GM23248 (cell line): ENCODE measurements around the gene TJP3. TPM values are rescaled to one million over a fixed set of nuclear protein-coding genes. Genes with fewer than 3 reads are reported as not detected.

Experiments
- DNase-seq: peaks from one replicate; pipeline ENCODE4 v3.0.0-alpha.2; 2015
- H2AFZ ChIP-seq: fragments of 200-600 bp; sonication (generic); 2 replicates; pipeline ENCODE4 v1.6.1; 2016; ENCODE audit warnings: antibody characterized with exemption
- H3F3A ChIP-seq: fragments of 200-600 bp; sonication (generic); 2 replicates; pipeline ENCODE4 v1.6.1; 2016; ENCODE audit warnings: mild to moderate bottlenecking, antibody characterized with exemption, mixed run types; ENCODE audit not compliant: insufficient read depth
- H3K27ac ChIP-seq: fragments of 200-600 bp; sonication (generic); 2 replicates; pipeline ENCODE4 v1.5.1; 2016; ENCODE audit warnings: mild to moderate bottlenecking
- H3K27me3 ChIP-seq: fragments of 200-600 bp; sonication (generic); replicated peaks from 2 replicates; pipeline ENCODE4 v1.6.1; 2016; ENCODE audit warnings: mild to moderate bottlenecking; ENCODE audit not compliant: insufficient read depth
- H3K36me3 ChIP-seq: fragments of 200-600 bp; sonication (generic); 2 replicates; pipeline ENCODE4 v1.6.1; 2016; ENCODE audit warnings: low read depth, mild to moderate bottlenecking
- H3K4me1 ChIP-seq: fragments of 200-600 bp; sonication (generic); 2 replicates; pipeline ENCODE4 v1.6.1; 2016; ENCODE audit warnings: mild to moderate bottlenecking; ENCODE audit not compliant: insufficient read depth
- H3K4me2 ChIP-seq: fragments of 200-600 bp; sonication (generic); one replicate; pipeline ENCODE4 v1.6.1; 2016; ENCODE audit warnings: mild to moderate bottlenecking; ENCODE audit not compliant: unreplicated experiment
- H3K4me3 ChIP-seq: fragments of 200-600 bp; sonication (generic); 2 replicates; pipeline ENCODE4 v1.5.1; 2016; ENCODE audit warnings: mild to moderate bottlenecking
- H3K79me2 ChIP-seq: fragments of 200-600 bp; sonication (generic); 2 replicates; pipeline ENCODE4 v1.6.1; 2016; ENCODE audit warnings: mild to moderate bottlenecking; ENCODE audit not compliant: insufficient read depth
- H3K9ac ChIP-seq: fragments of 200-600 bp; sonication (generic); 2 replicates; pipeline ENCODE4 v1.6.1; 2016; ENCODE audit warnings: mild to moderate bottlenecking
- H3K9me2 ChIP-seq: fragments of 200-600 bp; sonication (generic); 2 replicates; pipeline ENCODE4 v1.6.1; 2016; ENCODE audit warnings: mixed run types, mild to moderate bottlenecking, moderate library complexity; ENCODE audit not compliant: insufficient read depth
- H3K9me3 ChIP-seq: fragments of 200-600 bp; sonication (generic); one replicate; pipeline ENCODE4 v1.6.1; 2017; ENCODE audit warnings: low read depth
- H4K20me1 ChIP-seq: fragments of 200-600 bp; sonication (generic); 2 replicates; pipeline ENCODE4 v1.6.0; 2016; ENCODE audit not compliant: insufficient read depth
- EZH2 ChIP-seq: fragments of 200-600 bp; sonication (generic); IDR thresholded peaks from 2 replicates; pipeline ENCODE4 v1.6.1; 2018; ENCODE audit warnings: antibody characterized with exemption, mild to moderate bottlenecking; ENCODE audit not compliant: insufficient read depth, poor library complexity, severe bottlenecking
- EZH2phosphoT487 ChIP-seq: fragments of 200-600 bp; sonication (generic); IDR thresholded peaks from 2 replicates; pipeline ENCODE4 v1.6.1; 2018; ENCODE audit warnings: antibody characterized with exemption, moderate library complexity, mild to moderate bottlenecking, low read depth; ENCODE audit not compliant: insufficient read depth
- WGBS, 2 experiments: methylation state at CpG; one replicate each; pipeline ENCODE4 v1.1.6; 2015 to 2017; ENCODE audit warnings: low lambda C conversion rate in 2 of 2, low coverage in 1 of 2; ENCODE audit errors: missing lambda C conversion rate in 2 of 2; 5-methylcytosine and 5-hydroxymethylcytosine counted together
- in situ Hi-C: fragments of 300-500 bp; cut with MboI; formaldehyde crosslinking; loops from 2 replicates; pipeline ENCODE4 v1.15.0; 2020
- polyA plus RNA-seq: library from polyadenylated mRNA; unstranded; fragments of >200 nt; fragmentation: Nextera tagmentation; extraction: Ambion mirVana; gene quantifications from 2 replicates; pipeline ENCODE4 v1.2.1, GENCODE V29; 2016
- total RNA-seq: library from RNA; depleted of rRNA; stranded (reverse); fragments of >200 nt; shearing (Covaris generic); gene quantifications from 2 replicates; pipeline ENCODE4 v1.2.3, GENCODE V29; 2014

Gene TJP3
- total and polyA plus RNA-seq, 2 experiments from 2014 or later, result not detected

GRCh38 chr19:3679581-3679980 is 28.6 kb upstream of the TJP3 start:
- Histone ChIP-seq H3K4me2 (no peak overlapping the region), H3K27me3 (no peaks in the 10 kb centered on the region), H3K36me3 (peaks cover 6% of the 10 kb centered on the region; the same call in 1 of the 2 replicates), H3K9me2 (no peaks in the 10 kb centered on the region), H3F3A (no peaks in the 10 kb centered on the region), H3K27ac (no peak overlapping the region), H3K4me3 (no peak overlapping the region), H2AFZ (no peak overlapping the region), H3K9ac (no peak overlapping the region), H3K79me2 (peaks cover 68% of the 10 kb centered on the region), H3K4me1 (no peaks in the 10 kb centered on the region), H4K20me1 (no peaks in the 10 kb centered on the region), H3K9me3 (no peaks in the 10 kb centered on the region)
- TF ChIP-seq EZH2phosphoT487 (no peak), EZH2 (no peak)
- in situ Hi-C loops, result no loop called here
- DNase-seq, result no peak
- 93 to 98% methylated on average over 13 of the region's 13 CpGs for WGBS, 2 experiments

GRCh38 chr19:3680939-3681338 is 27.2 kb upstream of the TJP3 start:
- Histone ChIP-seq H3K4me2 (no peak overlapping the region), H3F3A (no peaks in the 10 kb centered on the region), H3K9me2 (no peaks in the 10 kb centered on the region), H3K27ac (no peak overlapping the region), H3K4me3 (no peak overlapping the region), H3K36me3 (peaks cover 6% of the 10 kb centered on the region; the same call in 1 of the 2 replicates), H3K79me2 (peaks cover 67% of the 10 kb centered on the region), H3K4me1 (no peaks in the 10 kb centered on the region), H3K27me3 (no peaks in the 10 kb centered on the region), H2AFZ (no peak overlapping the region), H3K9me3 (no peaks in the 10 kb centered on the region), H3K9ac (no peak overlapping the region), H4K20me1 (no peaks in the 10 kb centered on the region)
- no peak for TF ChIP-seq EZH2
- TF ChIP-seq EZH2phosphoT487, result no peak
- 93 to 94% methylated on average over 12 of the region's 12 CpGs for WGBS, 2 experiments
- DNase-seq, result no peak
- in situ Hi-C loops, result no loop called here

GRCh38 chr19:3682286-3682685 is 25.9 kb upstream of the TJP3 start:
- H3K4me2 ChIP-seq, result no peak overlapping the region
- H2AFZ ChIP-seq, result no peak overlapping the region
- WGBS, 2 experiments, result 99 to 100% methylated on average over 10 of the region's 10 CpGs
- H3K9me3 ChIP-seq, result no peaks in the 10 kb centered on the region
- H3K27me3 ChIP-seq, result no peaks in the 10 kb centered on the region
- no peak overlapping the region for H3K27ac ChIP-seq
- peaks cover 6% of the 10 kb centered on the region; the same call in 1 of the 2 replicates for H3K36me3 ChIP-seq
- H3K79me2 ChIP-seq, result peaks cover 70% of the 10 kb centered on the region
- no peak for TF ChIP-seq EZH2phosphoT487
- no peak for TF ChIP-seq EZH2
- DNase-seq, result no peak
- no peak overlapping the region for H3K4me3 ChIP-seq
- H4K20me1 ChIP-seq, result no peaks in the 10 kb centered on the region
- H3K9ac ChIP-seq, result no peak overlapping the region
- no peaks in the 10 kb centered on the region for H3K9me2 ChIP-seq
- H3F3A ChIP-seq, result no peaks in the 10 kb centered on the region
- in situ Hi-C loops, result no loop called here
- no peaks in the 10 kb centered on the region for H3K4me1 ChIP-seq

- no peak overlapping the region for H3K27ac ChIP-seq
- H3K79me2 ChIP-seq, result peaks cover 75% of the 10 kb centered on the region
- H3K4me1 ChIP-seq, result no peaks in the 10 kb centered on the region
- no peak for DNase-seq
- in situ Hi-C loops, result no loop called here
- H2AFZ ChIP-seq, result no peak overlapping the region
- no peak overlapping the region for H3K9ac ChIP-seq
- no peak overlapping the region for H3K4me2 ChIP-seq
- H3K27me3 ChIP-seq, result no peaks in the 10 kb centered on the region
- peaks cover 6% of the 10 kb centered on the region; the same call in 1 of the 2 replicates for H3K36me3 ChIP-seq
- H3K9me2 ChIP-seq, result no peaks in the 10 kb centered on the region
- H4K20me1 ChIP-seq, result no peaks in the 10 kb centered on the region
- H3F3A ChIP-seq, result no peaks in the 10 kb centered on the region
- 78 to 86% methylated on average over 15 to 17 of the region's 17 CpGs for WGBS, 2 experiments
- H3K9me3 ChIP-seq, result no peaks in the 10 kb centered on the region
- TF ChIP-seq EZH2 (no peak), EZH2phosphoT487 (no peak)
- H3K4me3 ChIP-seq, result no peak overlapping the region
These were observed 25.3 kb upstream of the TJP3 start for GRCh38 chr19:3682741-3683404.
